ENCODE data around the gene CDH23. TPM values are rescaled to one million over a fixed set of nuclear protein-coding genes. Genes with fewer than 3 reads are reported as not detected.
A peak's percentile ranks its signal among the peaks of the same experiment; 100 is the strongest.

The CDH23 gene
- total RNA-seq, 1 experiment from 2014 or later = 0.06 TPM

- no peak for DNase-seq (ENCODE audit: low read depth)
Observed at GRCh38 chr10:71513936-71514335, 117.2 kb downstream of the CDH23 start.

- DNase-seq (ENCODE audit: low read depth) = no peak
Observed at GRCh38 chr10:71515531-71516172, 118.9 kb downstream of the CDH23 start.

- no peak for DNase-seq (ENCODE audit: low read depth)
Observed at GRCh38 chr10:71516890-71517289, 120.2 kb downstream of the CDH23 start.

GRCh38 chr10:71517298-71518169, 120.8 kb downstream of the CDH23 start:
- DNase-seq (ENCODE audit: low read depth) = no peak

GRCh38 chr10:71520042-71520441, 123.3 kb downstream of the CDH23 start:
- peak; percentile 30 for DNase-seq (ENCODE audit: low read depth)

- no peak for DNase-seq (ENCODE audit: low read depth)
Observed at GRCh38 chr10:71521504-71522441, 125.1 kb downstream of the CDH23 start.

- DNase-seq (ENCODE audit: low read depth) = no peak
Observed at GRCh38 chr10:71522442-71523144, 125.9 kb downstream of the CDH23 start.

GRCh38 chr10:71523756-71524155, 127.0 kb downstream of the CDH23 start:
- DNase-seq (ENCODE audit: low read depth) = no peak

GRCh38 chr10:71525092-71525491, 128.4 kb downstream of the CDH23 start:
- no peak for DNase-seq (ENCODE audit: low read depth)

GRCh38 chr10:71525721-71526120, 129.0 kb downstream of the CDH23 start:
- no peak for DNase-seq (ENCODE audit: low read depth)

GRCh38 chr10:71526653-71527052, 129.9 kb downstream of the CDH23 start:
- DNase-seq (ENCODE audit: low read depth) = no peak

GRCh38 chr10:71527135-71527534, 130.4 kb downstream of the CDH23 start:
- no peak for DNase-seq (ENCODE audit: low read depth)

- DNase-seq (ENCODE audit: low read depth) = no peak
Observed at GRCh38 chr10:71528371-71529206, 131.9 kb downstream of the CDH23 start.

- DNase-seq (ENCODE audit: low read depth) = no peak
Observed at GRCh38 chr10:71529207-71529827, 132.6 kb downstream of the CDH23 start.

- DNase-seq (ENCODE audit: low read depth) = no peak
Observed at GRCh38 chr10:71530781-71531180, 134.1 kb downstream of the CDH23 start.

- no peak for DNase-seq (ENCODE audit: low read depth)
Observed at GRCh38 chr10:71531485-71532446, 135.0 kb downstream of the CDH23 start.

GRCh38 chr10:71532878-71533277, 136.2 kb downstream of the CDH23 start:
- DNase-seq (ENCODE audit: low read depth) = no peak

- no peak for DNase-seq (ENCODE audit: low read depth)
Observed at GRCh38 chr10:71533936-71534335, 137.2 kb downstream of the CDH23 start.
